Stimulated activated naive B cell treated with anti-CD40 and anti-IgM and Interleukin-4, amounts not matched to agents 10 μg/mL and 1 μg/mL and 100 μg/mL, for 72 hours (primary cell): ENCODE measurements around the gene SPEN.
"Not testable (repeated sequence)": the region's sequence is repeated elsewhere in the genome, so short reads cannot be mapped to it uniquely, and the experiment has no call there.

ENCODE experiments used
- ATAC-seq, 2 donors: fragments of 150-1000 bp; cut with Tn5 transposase; replicated peaks; 2 replicates each; pipeline ENCODE4 v1.10.0; 2021; ENCODE audit warnings: moderate library complexity in 1 of 2
- DNase-seq: peaks from one replicate; pipeline ENCODE4 v3.0.0; 2021
- H3K27ac Mint-ChIP-seq: one replicate; pipeline ENCODE4 v1.8.0; 2022; ENCODE audit warnings: mild to moderate bottlenecking, mixed read lengths
- H3K27me3 Mint-ChIP-seq, 2 donors: one replicate each; pipeline ENCODE4 v1.8.0; 2022; ENCODE audit warnings: mixed read lengths in 2 of 2
- H3K36me3 Mint-ChIP-seq, 2 donors: one replicate each; pipeline ENCODE4 v1.8.0; 2022; ENCODE audit warnings: mixed read lengths in 2 of 2, mild to moderate bottlenecking in 1 of 2
- H3K4me1 Mint-ChIP-seq, 2 donors: one replicate each; pipeline ENCODE4 v1.8.0; 2022; ENCODE audit warnings: mixed read lengths in 2 of 2, mild to moderate bottlenecking in 1 of 2
- H3K4me3 Mint-ChIP-seq, 2 donors: one replicate each; pipeline ENCODE4 v1.8.0; 2022; ENCODE audit warnings: mild to moderate bottlenecking in 2 of 2, mixed read lengths in 2 of 2, moderate library complexity in 1 of 2
- H3K9me3 Mint-ChIP-seq, 2 donors: one replicate each; pipeline ENCODE4 v1.8.0; 2022; ENCODE audit warnings: mixed read lengths in 2 of 2, mild to moderate bottlenecking in 1 of 2

Gene SPEN

GRCh38 chr1:15885269-15885668 lies 37.8 kb downstream of the SPEN start:
- Mint-ChIP-seq H3K4me1 (peaks cover 40 to 81% of the 10 kb centered on the region in 2 donors), H3K36me3 (peaks cover 11 to 29% of the 10 kb centered on the region in 2 donors), H3K4me3 (peak overlapping the region; percentile 73 to 75), H3K27ac (peak overlapping the region; percentile 87), H3K27me3 (no peaks in the 10 kb centered on the region), H3K9me3 (no peaks in the 10 kb centered on the region)
- ATAC-seq (no peak), DNase-seq (no peak)

DNA sequence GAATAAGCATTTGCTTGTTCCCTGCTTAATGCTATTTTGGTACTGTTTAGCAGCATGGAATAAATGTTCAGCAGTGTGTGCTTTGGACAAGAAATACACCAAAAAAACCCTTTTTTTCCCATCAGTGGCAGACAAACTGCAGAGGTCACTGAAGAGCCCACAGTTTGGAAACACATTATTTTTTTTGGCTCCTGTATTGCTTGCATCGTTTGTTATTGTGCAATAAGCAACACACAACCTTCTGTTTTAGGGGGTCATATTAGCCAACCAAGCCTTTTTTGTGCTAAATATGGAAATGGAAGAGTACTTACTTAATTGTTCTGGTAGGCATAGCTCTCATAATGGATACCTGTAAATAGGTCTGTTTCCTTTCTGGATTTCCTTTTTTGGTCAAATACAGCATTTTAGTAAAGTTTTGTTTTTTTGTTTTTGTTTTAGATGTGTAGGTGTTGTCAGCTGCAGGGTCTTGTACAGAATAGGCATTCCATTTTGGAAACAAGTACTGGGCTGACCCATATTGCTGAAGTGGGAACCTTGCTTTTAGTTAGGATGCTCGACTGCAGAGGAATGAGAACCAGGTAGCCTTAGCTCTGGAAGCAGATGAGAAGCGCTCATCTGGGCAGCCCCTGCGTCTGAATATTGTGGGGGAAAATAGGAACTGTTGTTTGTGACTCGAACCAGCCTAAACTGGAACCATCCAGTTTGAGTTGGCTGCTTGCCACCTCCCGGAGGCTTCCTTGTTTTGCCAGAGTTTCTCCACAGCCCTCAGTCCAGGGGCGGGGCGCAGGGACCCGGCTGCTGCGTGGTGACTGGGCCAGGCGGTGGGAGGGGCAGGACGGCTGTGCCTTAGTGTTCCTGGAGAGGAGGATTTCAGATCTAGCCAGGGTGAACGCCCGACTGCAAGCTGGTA lies 38.4 kb downstream of the SPEN start:
- Mint-ChIP-seq H3K27ac (peak overlapping the region; percentile 85), H3K4me3 (peak overlapping the region; percentile 73 to 75), H3K36me3 (peaks cover 16 to 30% of the 10 kb centered on the region in 2 donors), H3K9me3 (no peaks in the 10 kb centered on the region), H3K27me3 (no peaks in the 10 kb centered on the region), H3K4me1 (peaks cover 41 to 81% of the 10 kb centered on the region in 2 donors)
- ATAC-seq (peak; percentile 32 to 41), DNase-seq (peak; percentile 39)

DNA sequence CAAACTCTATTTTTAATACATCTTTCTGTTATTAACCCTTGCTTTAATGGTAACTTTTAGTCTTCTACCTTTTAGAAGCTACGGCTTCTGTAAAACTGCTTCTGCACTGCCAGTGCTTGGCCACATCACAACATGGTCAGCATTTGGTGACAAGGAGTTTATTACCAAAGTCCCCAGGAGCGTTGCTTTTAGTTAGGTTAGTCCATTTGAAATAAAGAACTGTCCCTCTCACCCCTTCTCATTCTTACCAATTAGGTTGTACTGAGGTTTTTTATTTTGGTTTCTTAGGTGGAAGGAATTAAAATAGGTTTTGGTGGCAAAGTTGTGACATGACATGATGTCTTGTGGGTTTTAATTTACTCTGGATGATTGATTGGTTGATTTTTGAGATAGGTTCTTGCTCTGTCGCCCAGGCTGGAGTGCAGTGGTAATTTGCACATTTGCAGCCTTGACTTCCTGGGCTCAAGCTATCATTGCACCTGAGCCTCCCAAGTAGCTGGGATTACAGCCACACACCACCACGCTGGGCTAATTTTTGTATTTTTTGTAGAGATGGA lies 39.2 kb downstream of the SPEN start:
- H3K36me3 Mint-ChIP-seq, result peaks cover 15 to 30% of the 10 kb centered on the region in 2 donors
- H3K4me3 Mint-ChIP-seq, result peak overlapping the region; percentile 73 to 75
- peak overlapping the region; percentile 85 for H3K27ac Mint-ChIP-seq
- H3K9me3 Mint-ChIP-seq, result no peaks in the 10 kb centered on the region
- peak; percentile 3 to 8 for ATAC-seq
- no peaks in the 10 kb centered on the region for H3K27me3 Mint-ChIP-seq
- DNase-seq, result no peak
- peaks cover 37 to 74% of the 10 kb centered on the region in 2 donors for H3K4me1 Mint-ChIP-seq

- H3K9me3 Mint-ChIP-seq, H3K4me3 Mint-ChIP-seq, H3K27me3 Mint-ChIP-seq, ATAC-seq, DNase-seq: not testable (repeated sequence)
- Mint-ChIP-seq H3K27ac (peak overlapping the region; percentile 62), H3K4me1 (peaks cover 13 to 42% of the 10 kb centered on the region in 2 donors), H3K36me3 (peaks cover 11 to 25% of the 10 kb centered on the region in 2 donors)
These were observed 45.5 kb downstream of the SPEN start for GRCh38 chr1:15892857-15893599.

- DNase-seq, result no peak
- H3K27me3 Mint-ChIP-seq, result no peaks in the 10 kb centered on the region
- peak overlapping the region; percentile 11 for H3K27ac Mint-ChIP-seq
- peaks cover 15 to 43% of the 10 kb centered on the region in 2 donors for H3K4me1 Mint-ChIP-seq
- H3K4me3 Mint-ChIP-seq, result no peak overlapping the region
- H3K36me3 Mint-ChIP-seq, result peaks cover 17 to 31% of the 10 kb centered on the region in 2 donors
- ATAC-seq, result no peak
- H3K9me3 Mint-ChIP-seq, result no peaks in the 10 kb centered on the region
These were observed 47.7 kb downstream of the SPEN start for GRCh38 chr1:15895233-15895632.

DNA sequence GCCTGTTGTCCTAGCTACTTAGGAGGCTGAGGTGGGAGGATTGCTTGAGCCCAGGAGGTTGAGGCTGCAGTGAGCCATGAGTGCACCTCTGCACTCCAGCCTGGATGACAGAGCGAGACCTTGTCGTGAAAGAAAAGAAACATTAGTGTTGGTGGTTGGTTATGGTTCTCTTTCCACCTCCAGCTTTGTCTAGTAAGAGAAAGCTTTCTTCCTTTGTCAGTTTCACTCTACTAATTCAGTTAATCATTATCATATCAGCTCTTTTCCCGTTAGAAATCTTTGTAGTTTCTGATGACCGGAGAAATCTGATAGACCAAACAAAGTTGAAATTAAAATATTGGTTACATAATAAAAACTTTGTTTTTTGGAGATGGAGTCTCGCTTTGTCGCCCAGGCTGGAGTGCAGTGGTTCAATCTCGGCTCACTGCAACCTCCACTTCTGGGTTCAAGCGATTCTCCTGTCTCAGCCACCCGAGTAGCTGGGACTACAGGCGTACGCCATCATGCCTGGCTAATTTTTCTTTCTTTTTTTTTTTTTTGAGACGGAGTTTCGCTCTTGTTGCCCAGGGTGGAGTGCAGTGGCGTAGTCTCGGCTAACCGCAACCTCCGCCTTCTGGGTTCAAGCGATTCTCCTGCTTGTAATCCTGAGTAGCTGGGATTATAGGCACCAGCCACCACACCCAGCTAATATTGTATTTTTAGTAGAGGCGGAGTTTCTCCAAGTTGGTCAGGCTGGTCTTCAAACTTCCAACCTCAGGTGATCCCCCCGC lies 49.5 kb downstream of the SPEN start:
- H3K4me3 Mint-ChIP-seq, H3K9me3 Mint-ChIP-seq, H3K27me3 Mint-ChIP-seq, ATAC-seq, H3K27ac Mint-ChIP-seq, DNase-seq: not testable (repeated sequence)
- peaks cover 12 to 26% of the 10 kb centered on the region in 2 donors for H3K36me3 Mint-ChIP-seq
- H3K4me1 Mint-ChIP-seq, result peaks cover 14 to 37% of the 10 kb centered on the region in 2 donors

DNA sequence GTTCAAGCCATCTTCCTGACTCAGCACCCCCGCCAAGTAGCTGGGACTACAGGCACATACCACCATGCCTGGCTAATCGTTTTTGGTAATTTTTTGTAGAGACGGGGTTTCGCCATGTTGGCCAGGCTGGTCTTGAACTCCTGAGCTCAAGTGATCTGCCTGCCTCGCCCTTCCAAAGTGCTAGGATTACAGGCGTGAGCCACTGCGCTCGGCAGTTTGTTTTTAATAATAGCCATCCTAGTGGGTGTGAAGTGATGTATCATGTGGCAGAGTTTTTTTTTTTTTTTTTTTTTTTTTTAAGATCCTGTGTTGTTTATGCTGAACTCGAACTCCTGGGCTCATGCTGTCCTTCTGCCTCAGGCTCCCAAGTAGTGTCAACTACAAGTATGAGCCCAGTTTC lies 51.8 kb downstream of the SPEN start:
- H3K4me3 Mint-ChIP-seq, result no peak overlapping the region
- DNase-seq (no peak), ATAC-seq (no peak)
- H3K9me3 Mint-ChIP-seq, result no peaks in the 10 kb centered on the region
- H3K4me1 Mint-ChIP-seq, result peaks cover 14 to 33% of the 10 kb centered on the region in 2 donors
- peaks cover 12 to 21% of the 10 kb centered on the region in 2 donors for H3K36me3 Mint-ChIP-seq
- H3K27ac Mint-ChIP-seq, result no peak overlapping the region
- H3K27me3 Mint-ChIP-seq, result no peaks in the 10 kb centered on the region

GRCh38 chr1:15900662-15901279 lies 53.3 kb downstream of the SPEN start:
- Mint-ChIP-seq H3K36me3 (peaks cover 12 to 16% of the 10 kb centered on the region in 2 donors), H3K4me1 (peaks cover 11 to 33% of the 10 kb centered on the region in 2 donors), H3K9me3 (no peaks in the 10 kb centered on the region), H3K27ac (no peak overlapping the region), H3K27me3 (no peaks in the 10 kb centered on the region), H3K4me3 (no peak overlapping the region)
- ATAC-seq (no peak), DNase-seq (no peak)

GRCh38 chr1:15902882-15903281 lies 55.4 kb downstream of the SPEN start:
- H3K27me3 Mint-ChIP-seq, result no peaks in the 10 kb centered on the region
- no peak for ATAC-seq
- peaks cover 10 to 18% of the 10 kb centered on the region in 2 donors for H3K4me1 Mint-ChIP-seq
- no peak for DNase-seq
- H3K27ac Mint-ChIP-seq, result no peak overlapping the region
- no peaks in the 10 kb centered on the region for H3K9me3 Mint-ChIP-seq
- peaks cover 12 to 14% of the 10 kb centered on the region in 2 donors for H3K36me3 Mint-ChIP-seq
- no peak overlapping the region for H3K4me3 Mint-ChIP-seq

DNA sequence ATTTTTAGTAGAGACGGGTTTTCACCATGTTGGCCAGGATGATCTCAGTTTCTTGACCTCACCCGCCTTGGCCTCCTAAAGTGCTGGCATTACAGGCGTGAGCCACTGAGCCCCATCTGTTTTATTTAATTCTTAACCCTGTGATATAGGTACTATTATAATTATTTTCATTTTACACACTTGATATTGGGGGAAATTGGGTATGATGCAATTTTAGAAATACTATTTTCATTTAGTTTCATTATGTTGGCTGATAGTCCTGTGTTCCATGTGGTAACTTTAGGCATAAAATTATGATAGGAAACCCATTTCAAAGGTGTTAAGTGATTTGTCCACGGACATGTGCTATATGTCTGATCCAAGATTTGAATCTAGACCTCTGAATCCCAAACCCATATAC lies 61.1 kb downstream of the SPEN start:
- H3K27me3 Mint-ChIP-seq, result no peaks in the 10 kb centered on the region
- H3K4me3 Mint-ChIP-seq, result no peak overlapping the region
- peaks cover 21% of the 10 kb centered on the region in 2 donors for H3K36me3 Mint-ChIP-seq
- no peak for ATAC-seq
- H3K27ac Mint-ChIP-seq, result no peak overlapping the region
- no peak for DNase-seq
- H3K4me1 Mint-ChIP-seq, result peaks cover 2 to 6% of the 10 kb centered on the region in 2 donors
- no peaks in the 10 kb centered on the region for H3K9me3 Mint-ChIP-seq

- Mint-ChIP-seq H3K4me3 (no peak overlapping the region), H3K4me1 (peaks cover 3 to 16% of the 10 kb centered on the region in 2 donors), H3K36me3 (peaks cover 31 to 34% of the 10 kb centered on the region in 2 donors), H3K9me3 (no peaks in the 10 kb centered on the region), H3K27me3 (no peaks in the 10 kb centered on the region), H3K27ac (no peak overlapping the region)
- ATAC-seq (no peak), DNase-seq (no peak)
These were observed 63.6 kb downstream of the SPEN start for GRCh38 chr1:15911141-15911540.

GRCh38 chr1:15911927-15912326 lies 64.4 kb downstream of the SPEN start:
- Mint-ChIP-seq H3K36me3 (peaks cover 32 to 39% of the 10 kb centered on the region in 2 donors), H3K4me3 (no peak overlapping the region)

DNA sequence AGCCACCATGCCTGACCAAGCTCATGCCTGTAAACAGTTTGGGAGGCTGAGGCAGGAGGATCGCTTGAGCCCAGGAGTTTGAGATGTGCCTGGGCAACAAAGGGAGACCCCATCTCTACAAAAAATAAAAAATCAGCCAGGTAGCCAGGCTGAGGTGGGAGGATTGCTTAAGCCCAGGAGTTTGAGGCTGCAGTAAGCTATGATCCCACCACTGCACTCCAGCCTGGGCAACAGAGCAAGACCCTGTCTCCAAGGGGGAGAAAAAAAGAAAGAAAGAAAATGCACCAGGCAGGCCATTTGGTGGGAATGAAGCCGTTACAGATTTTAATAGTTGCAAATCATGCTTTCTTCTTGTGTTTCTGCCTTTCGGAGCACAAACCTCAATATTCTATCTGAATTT lies 66.1 kb downstream of the SPEN start:
- H3K27me3 Mint-ChIP-seq, ATAC-seq, H3K9me3 Mint-ChIP-seq, H3K4me3 Mint-ChIP-seq, DNase-seq, H3K27ac Mint-ChIP-seq: not testable (repeated sequence)
- Mint-ChIP-seq H3K36me3 (peaks cover 31 to 43% of the 10 kb centered on the region in 2 donors), H3K4me1 (peaks cover 9 to 29% of the 10 kb centered on the region in 2 donors)

More at GRCh38 chr1:15911927-15912326, 64.4 kb downstream of the SPEN start:
- ATAC-seq (no peak), DNase-seq (no peak)
- no peaks in the 10 kb centered on the region for H3K9me3 Mint-ChIP-seq
- H3K4me1 Mint-ChIP-seq, result peaks cover 8 to 23% of the 10 kb centered on the region in 2 donors
- no peaks in the 10 kb centered on the region for H3K27me3 Mint-ChIP-seq
- no peak overlapping the region for H3K27ac Mint-ChIP-seq
